Measurements from ENCODE around the gene DHDH. TPM values are rescaled to one million over a fixed set of nuclear protein-coding genes. Genes with fewer than 3 reads are reported as not detected.
"Not testable (repeated sequence)": the region's sequence is repeated elsewhere in the genome, so short reads cannot be mapped to it uniquely, and the experiment has no call there.

DHDH gene
- total RNA-seq, 2 experiments from 2014 or later = 0.96 to 1.1 TPM

DNA sequence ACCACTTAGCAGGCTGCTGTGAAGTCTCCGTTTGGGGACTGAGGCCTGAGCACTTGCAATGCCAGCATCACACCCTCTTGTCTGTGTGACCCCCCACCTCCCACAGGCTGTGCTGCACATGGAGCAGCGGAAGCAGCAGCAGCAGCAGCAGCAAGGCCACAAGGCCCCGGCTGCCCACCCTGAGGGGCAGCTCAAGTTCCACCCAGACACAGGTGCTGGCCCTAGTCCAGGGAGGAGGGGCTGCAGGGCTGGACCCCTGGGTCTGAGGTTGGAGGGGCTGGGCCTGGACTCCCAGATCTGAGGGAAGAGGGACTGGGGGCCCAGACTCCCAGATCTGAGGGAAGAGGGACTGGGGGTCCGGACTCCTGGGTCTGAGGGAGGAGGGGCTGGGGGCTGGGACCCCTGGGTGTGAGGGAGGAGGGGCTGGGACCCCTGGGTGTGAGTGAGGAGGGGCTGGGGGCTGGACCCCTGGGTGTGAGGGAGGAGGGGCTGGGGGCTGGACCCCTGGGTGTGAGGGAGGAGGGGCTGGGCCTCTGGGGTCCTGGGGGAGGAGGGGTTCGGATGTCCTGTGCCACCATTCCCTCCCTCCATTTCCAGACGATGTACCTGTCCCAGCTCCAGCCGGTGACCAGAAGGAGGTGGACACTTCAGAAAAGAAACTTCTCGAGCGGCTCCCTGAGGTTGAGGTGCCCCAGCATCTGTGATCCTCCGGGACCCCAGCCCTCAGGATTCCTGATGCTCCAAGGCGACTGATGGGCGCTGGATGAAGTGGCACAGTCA, 11.6 kb upstream of the DHDH start:
- Mint-ChIP-seq H3K9me3 (ENCODE audit: low read depth) (no peaks in the 10 kb centered on the region), H3K36me3 (peaks cover 14% of the 10 kb centered on the region), H3K27ac (no peak overlapping the region), H3K27me3 (no peaks in the 10 kb centered on the region), H3K4me3 (no peak overlapping the region), H3K4me1 (peaks cover 4% of the 10 kb centered on the region)
- no peak for ATAC-seq
- CTCF ChIA-PET = no interaction called here
- no peak for DNase-seq

DNA sequence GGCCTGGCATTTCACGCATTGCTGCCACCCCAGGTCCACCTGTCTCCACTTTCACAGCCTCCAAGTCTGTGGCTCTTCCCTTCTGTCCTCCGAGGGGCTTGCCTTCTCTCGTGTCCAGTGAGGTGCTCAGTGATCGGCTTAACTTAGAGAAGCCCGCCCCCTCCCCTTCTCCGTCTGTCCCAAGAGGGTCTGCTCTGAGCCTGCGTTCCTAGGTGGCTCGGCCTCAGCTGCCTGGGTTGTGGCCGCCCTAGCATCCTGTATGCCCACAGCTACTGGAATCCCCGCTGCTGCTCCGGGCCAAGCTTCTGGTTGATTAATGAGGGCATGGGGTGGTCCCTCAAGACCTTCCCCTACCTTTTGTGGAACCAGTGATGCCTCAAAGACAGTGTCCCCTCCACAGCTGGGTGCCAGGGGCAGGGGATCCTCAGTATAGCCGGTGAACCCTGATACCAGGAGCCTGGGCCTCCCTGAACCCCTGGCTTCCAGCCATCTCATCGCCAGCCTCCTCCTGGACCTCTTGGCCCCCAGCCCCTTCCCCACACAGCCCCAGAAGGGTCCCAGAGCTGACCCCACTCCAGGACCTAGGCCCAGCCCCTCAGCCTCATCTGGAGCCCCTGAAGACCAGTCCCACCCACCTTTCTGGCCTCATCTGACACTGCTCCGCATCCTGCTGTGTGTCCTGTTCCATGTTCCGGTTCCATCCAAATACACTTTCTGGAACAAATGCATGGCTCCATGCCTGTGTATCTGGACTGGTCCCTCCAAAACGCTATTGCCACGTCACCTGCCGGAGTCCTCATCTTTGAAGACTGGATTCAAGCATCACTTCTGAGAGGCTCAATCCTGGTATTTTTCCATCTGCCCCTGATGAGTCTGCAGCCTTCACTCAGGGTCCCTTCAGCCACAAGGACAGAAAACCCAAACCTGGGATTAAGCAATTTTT, 10.7 kb upstream of the DHDH start:
- CTCF ChIA-PET = no interaction called here
- H3K4me1 Mint-ChIP-seq = peaks cover 4% of the 10 kb centered on the region
- peak; percentile 11 for ATAC-seq
- no peaks in the 10 kb centered on the region for H3K9me3 Mint-ChIP-seq (ENCODE audit: low read depth)
- H3K36me3 Mint-ChIP-seq = peaks cover 14% of the 10 kb centered on the region
- no peaks in the 10 kb centered on the region for H3K27me3 Mint-ChIP-seq
- no peak overlapping the region for H3K4me3 Mint-ChIP-seq
- no peak for DNase-seq
- no peak overlapping the region for H3K27ac Mint-ChIP-seq

DNA sequence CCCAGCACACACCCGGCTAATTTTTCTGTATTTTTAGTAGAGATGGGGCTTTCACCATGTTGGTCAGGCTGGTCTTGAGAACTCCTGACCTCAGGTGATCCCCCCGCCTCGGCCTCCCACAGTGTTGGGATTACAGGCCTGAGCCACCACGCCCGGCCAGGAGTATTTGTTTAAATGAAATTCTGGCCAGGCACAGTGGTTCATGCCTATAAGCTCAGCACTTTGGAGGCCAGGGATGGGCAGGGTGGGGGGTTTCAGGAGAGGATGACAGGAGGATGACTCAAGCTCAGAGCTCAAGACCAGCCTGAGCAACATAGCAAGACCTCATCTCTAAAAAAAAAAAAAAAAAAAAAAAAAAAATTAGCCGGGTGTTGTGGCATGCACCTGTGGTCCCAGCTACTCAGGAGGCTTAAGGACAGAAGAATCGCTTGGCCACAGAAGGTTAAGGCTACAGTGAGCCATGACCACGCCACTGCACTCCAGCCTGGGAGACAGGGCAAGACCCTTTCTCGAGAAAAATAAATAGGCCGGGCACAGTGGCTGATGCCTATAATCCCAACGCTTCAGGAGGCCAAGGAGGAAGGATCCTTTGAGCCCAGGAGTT, 8.2 kb upstream of the DHDH start:
- Mint-ChIP-seq H3K27ac (no peak overlapping the region), H3K27me3 (no peaks in the 10 kb centered on the region), H3K36me3 (peaks cover 7% of the 10 kb centered on the region), H3K4me3 (no peak overlapping the region), H3K4me1 (peaks cover 3% of the 10 kb centered on the region), H3K9me3 (ENCODE audit: low read depth) (no peaks in the 10 kb centered on the region)
- DNase-seq (no peak), ATAC-seq (no peak)
- CTCF ChIA-PET = interaction anchor here (0.8 to 1.6 kb wide), 2 partner anchors 12 to 130 kb away, joined by 3 to 9 read pairs; no protein-coding TSS in a partner anchor

DNA sequence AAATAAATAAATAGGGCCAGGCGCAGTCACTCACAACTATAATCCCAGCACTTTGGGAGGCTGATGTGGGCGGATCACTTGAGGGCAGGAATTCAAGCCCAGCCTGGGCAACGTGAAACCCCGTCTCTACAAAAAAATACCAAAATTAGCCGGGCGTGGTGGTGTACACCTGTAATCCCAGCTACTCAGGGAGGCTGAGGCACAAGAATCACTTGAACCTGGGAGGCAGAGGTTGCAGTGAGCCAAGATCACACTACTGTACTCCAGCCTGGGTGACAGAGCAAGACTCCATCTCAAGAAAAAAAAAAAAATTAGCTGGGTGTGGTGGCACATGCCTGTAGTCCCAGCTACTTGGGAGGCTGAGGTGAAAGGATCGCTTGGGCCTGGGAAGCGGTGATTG, 7.6 kb upstream of the DHDH start:
- not testable (repeated sequence) for H3K27ac Mint-ChIP-seq; ATAC-seq; H3K27me3 Mint-ChIP-seq; H3K36me3 Mint-ChIP-seq; H3K9me3 Mint-ChIP-seq (ENCODE audit: low read depth); DNase-seq; H3K4me1 Mint-ChIP-seq; H3K4me3 Mint-ChIP-seq
- CTCF ChIA-PET = interaction anchor here (1.6 kb wide), 1 partner anchor 130 kb away, joined by 3 read pairs; no protein-coding TSS in a partner anchor

DNA sequence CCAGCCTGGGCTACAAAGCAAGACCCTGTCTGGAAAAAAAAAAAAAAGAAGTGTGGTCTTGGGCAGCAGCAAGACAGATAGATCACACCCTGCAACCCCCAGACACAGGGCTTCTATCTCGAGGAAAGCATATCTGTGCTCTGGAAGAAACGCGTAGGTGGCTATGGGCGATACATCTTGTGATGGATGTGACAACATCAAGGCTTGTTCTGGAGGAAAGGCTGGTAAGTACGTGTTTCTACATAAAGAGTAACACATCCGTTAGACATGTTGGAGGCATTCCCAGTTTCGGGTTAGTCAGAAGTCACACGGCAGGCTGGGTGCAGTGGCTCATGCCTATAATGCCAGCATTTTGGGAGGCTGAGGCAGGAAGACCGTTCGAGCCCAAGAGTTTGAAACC, 6.6 kb upstream of the DHDH start:
- Mint-ChIP-seq H3K9me3 (ENCODE audit: low read depth) (no peaks in the 10 kb centered on the region), H3K27ac (peak overlapping the region; percentile 6), H3K27me3 (peaks cover 4% of the 10 kb centered on the region), H3K4me1 (peaks cover 3% of the 10 kb centered on the region), H3K36me3 (peaks cover 3% of the 10 kb centered on the region), H3K4me3 (no peak overlapping the region)
- ATAC-seq (peak; percentile 13), DNase-seq (no peak)
- CTCF ChIA-PET = interaction anchor here (0.6 kb wide), 1 partner anchor 65 kb away, joined by 3 read pairs; no protein-coding TSS in a partner anchor

DNA sequence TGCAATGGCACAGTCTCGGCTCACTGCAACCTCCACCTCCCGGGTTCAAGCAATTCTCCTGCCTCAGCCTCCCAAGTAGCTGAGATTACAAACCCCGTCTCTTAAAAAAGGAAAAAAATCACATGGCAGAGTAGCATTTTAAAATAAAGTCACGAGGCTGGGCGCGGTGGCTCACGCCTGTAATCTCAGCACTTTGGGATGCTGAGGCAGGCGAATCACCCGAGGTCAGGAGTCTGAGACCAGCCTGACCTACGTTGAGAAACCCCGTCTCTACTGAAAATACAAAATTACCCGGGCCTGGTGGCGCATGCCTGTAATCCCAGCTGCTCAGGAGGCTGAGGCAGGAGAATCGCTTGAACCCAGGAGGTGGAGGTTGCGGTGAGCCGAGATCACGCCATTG, 5.8 kb upstream of the DHDH start:
- CTCF ChIA-PET = interaction anchor here (0.7 kb wide), 1 partner anchor 43 kb away, joined by 4 read pairs; no protein-coding TSS in a partner anchor
- H3K9me3 Mint-ChIP-seq (ENCODE audit: low read depth); H3K36me3 Mint-ChIP-seq; H3K4me1 Mint-ChIP-seq; H3K4me3 Mint-ChIP-seq; DNase-seq; H3K27me3 Mint-ChIP-seq; ATAC-seq; H3K27ac Mint-ChIP-seq: not testable (repeated sequence)

DNA sequence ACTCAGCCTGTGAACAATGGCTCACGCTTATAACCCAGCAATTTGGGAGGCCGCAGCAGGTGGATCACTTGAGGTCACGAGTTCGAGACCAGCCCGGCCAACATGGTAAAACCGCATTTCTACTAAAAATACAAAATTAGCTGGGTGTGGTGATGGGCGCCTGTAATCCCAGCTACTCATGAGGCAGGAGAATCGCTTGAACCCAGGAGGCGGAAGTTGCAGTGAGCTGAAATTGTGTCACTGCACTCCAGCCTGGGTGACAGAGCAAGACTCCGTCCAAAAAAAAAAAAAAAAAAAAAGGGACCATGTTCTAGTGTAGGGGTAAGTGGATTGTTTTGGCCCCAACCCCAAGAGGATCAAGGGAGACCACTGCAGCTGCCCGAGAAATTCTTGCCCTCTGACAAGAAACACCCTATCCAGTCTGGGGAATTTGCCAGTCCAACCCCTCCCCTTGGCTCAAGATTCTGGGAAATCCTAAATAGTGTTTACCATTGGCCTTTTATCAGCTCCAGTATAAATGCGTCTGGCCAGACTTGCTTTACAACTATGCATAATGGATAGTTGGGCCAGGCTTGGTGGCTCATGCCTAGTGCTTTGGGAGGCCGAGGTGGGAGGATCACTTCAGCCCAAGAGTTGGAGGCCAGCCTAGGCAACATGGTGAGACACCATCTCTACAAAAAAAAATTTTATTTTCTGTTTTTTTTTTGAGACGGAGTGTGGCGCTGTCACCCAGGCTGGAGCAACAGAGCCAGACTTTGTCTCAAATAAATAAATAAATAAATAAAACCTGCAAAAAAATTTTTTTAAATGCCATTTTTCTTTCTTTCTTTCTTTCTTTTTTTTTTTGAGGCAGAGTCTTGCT, 5.1 kb upstream of the DHDH start:
- DNase-seq (no peak), ATAC-seq (no peak)
- H3K36me3 Mint-ChIP-seq = no peaks in the 10 kb centered on the region
- H3K27ac Mint-ChIP-seq = no peak overlapping the region
- no peak overlapping the region for H3K4me3 Mint-ChIP-seq
- H3K9me3 Mint-ChIP-seq (ENCODE audit: low read depth) = no peaks in the 10 kb centered on the region
- peaks cover 11% of the 10 kb centered on the region for H3K27me3 Mint-ChIP-seq
- CTCF ChIA-PET = interaction anchor here (0.7 kb wide), 1 partner anchor 42 kb away, joined by 4 read pairs; no protein-coding TSS in a partner anchor
- H3K4me1 Mint-ChIP-seq = peaks cover 9% of the 10 kb centered on the region

DNA sequence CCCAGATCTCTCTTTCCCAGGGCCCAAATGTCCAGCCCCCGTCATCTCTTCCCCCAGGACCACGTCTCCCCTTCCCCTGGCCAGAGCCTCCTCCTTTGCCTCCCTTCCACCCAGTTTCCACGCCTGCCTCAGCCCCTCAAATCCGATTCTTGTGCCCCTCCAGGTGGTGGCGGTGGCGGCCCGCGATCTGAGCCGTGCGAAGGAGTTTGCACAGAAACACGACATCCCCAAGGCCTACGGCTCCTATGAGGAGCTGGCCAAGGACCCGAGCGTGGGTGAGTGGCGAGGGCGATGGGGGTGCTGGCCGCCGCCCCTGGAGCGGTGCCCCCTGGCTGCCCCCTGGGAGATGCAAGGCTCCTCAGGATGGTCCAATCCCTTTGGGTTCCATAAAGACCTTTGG, 1.3 kb downstream of the DHDH start:
- Mint-ChIP-seq H3K9me3 (ENCODE audit: low read depth) (no peaks in the 10 kb centered on the region), H3K27ac (no peak overlapping the region), H3K27me3 (peaks cover 11% of the 10 kb centered on the region), H3K4me1 (peaks cover 16% of the 10 kb centered on the region), H3K36me3 (no peaks in the 10 kb centered on the region), H3K4me3 (no peak overlapping the region)
- DNase-seq = no peak
- no peak for ATAC-seq
- CTCF ChIA-PET = interaction anchor here (1.3 to 1.5 kb wide), 2 partner anchors 36 to 37 kb away, joined by 3 to 5 read pairs; no protein-coding TSS in a partner anchor

DNA sequence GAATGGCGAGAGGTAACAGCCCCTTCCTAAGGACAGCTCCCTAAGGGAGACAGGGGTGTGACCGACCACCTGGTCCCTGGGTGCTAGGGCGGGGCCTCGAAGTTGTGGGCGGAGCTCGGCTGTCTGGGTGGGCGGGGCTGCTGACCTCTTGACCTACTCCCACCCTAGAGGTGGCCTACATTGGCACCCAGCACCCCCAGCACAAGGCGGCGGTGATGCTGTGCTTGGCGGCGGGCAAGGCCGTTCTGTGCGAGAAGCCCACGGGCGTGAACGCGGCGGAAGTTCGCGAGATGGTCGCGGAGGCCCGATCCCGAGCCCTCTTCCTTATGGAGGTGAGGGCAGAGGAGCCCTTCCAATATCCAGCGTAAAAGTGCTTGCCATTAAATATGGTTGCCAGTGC, 2.4 kb downstream of the DHDH start:
- Mint-ChIP-seq H3K9me3 (ENCODE audit: low read depth) (no peaks in the 10 kb centered on the region), H3K36me3 (peaks cover 2% of the 10 kb centered on the region), H3K27ac (no peak overlapping the region), H3K27me3 (peaks cover 11% of the 10 kb centered on the region), H3K4me1 (peaks cover 16% of the 10 kb centered on the region), H3K4me3 (no peak overlapping the region)
- CTCF ChIA-PET = interaction anchor here (1.3 to 1.5 kb wide), 2 partner anchors 35 to 36 kb away, joined by 3 to 5 read pairs; no protein-coding TSS in a partner anchor
- ATAC-seq (no peak), DNase-seq (no peak)

DNA sequence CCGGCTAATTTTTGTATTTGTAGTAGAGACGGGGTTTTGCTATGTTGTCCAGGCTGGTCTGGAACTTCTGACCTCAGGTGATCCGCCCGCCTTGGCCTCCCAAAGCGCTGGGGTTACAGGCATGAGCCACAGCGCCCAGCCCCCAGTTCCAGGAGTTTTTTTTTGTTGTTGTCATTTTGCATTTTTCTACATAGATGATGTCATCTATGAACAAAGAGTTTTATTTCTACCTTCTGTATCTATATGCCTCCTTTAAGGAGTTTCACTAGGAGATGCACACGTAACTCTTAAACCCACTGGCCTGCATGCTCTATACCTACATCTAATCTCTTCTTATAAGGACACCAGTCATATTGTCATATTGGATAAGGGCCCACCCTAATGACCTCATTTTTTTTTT, 4.8 kb downstream of the DHDH start:
- H3K4me1 Mint-ChIP-seq = peaks cover 11% of the 10 kb centered on the region
- H3K9me3 Mint-ChIP-seq (ENCODE audit: low read depth) = no peaks in the 10 kb centered on the region
- no peak for DNase-seq
- CTCF ChIA-PET = no interaction called here
- H3K36me3 Mint-ChIP-seq = peaks cover 5% of the 10 kb centered on the region
- no peak overlapping the region for H3K4me3 Mint-ChIP-seq
- H3K27ac Mint-ChIP-seq = no peak overlapping the region
- peaks cover 1% of the 10 kb centered on the region for H3K27me3 Mint-ChIP-seq
- no peak for ATAC-seq

DNA sequence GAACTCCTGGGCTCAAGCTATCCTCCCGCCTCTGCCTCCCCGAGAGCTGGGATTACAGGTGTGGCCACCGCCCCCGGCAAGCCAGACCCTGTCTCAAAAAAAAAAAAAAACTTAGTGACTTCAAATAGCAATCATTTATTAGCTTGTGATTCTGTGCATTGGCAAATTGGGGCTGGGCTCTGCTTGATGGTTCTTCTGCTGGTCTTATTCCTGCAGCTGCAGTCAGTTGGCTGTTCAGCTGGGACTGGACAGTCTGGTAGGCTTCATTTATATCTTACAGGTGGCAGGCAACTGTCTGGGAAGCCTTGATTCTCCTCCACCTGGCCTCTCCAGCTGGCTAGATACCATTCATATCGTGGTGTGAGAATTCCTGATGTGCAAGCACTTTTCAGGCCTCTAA, 7.4 kb downstream of the DHDH start:
- no peak for DNase-seq
- H3K4me3 Mint-ChIP-seq = no peak overlapping the region
- no peak for ATAC-seq
- no peak overlapping the region for H3K27ac Mint-ChIP-seq
- H3K4me1 Mint-ChIP-seq = no peaks in the 10 kb centered on the region
- H3K9me3 Mint-ChIP-seq (ENCODE audit: low read depth) = no peaks in the 10 kb centered on the region
- CTCF ChIA-PET = no interaction called here
- peaks cover 6% of the 10 kb centered on the region for H3K36me3 Mint-ChIP-seq
- H3K27me3 Mint-ChIP-seq = no peaks in the 10 kb centered on the region

DNA sequence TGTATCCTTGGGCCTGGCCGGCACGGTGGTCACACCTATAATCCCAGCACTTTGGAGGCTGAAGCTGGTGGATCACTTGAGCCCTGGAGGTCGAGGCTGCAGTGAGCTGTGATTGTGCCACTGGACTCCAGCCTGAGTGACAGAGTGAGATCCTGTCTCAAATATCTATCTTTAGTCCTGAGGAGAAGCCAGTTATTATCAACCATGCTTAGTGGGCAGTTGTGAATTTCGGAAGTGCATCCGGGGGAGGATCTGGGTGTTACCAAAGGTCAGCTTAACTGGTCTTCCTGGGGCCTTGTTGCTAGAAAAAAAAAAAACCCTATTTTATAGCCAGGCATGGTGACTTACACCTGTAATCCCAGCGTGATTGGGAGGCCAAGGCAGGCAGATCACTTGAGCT, 9.6 kb downstream of the DHDH start:
- Mint-ChIP-seq H3K36me3 (peaks cover 6% of the 10 kb centered on the region), H3K4me3 (no peak overlapping the region), H3K27me3 (no peaks in the 10 kb centered on the region), H3K27ac (no peak overlapping the region), H3K4me1 (no peaks in the 10 kb centered on the region), H3K9me3 (ENCODE audit: low read depth) (no peaks in the 10 kb centered on the region)
- ATAC-seq (no peak), DNase-seq (no peak)
- CTCF ChIA-PET = interaction anchor here (0.8 to 1.8 kb wide), 4 partner anchors 11 to 50 kb away, joined by 3 to 4 read pairs (median 3); partner anchors contain the start of genes GYS1, NUCB1 and RUVBL2
